Lung (tissue), 12 donors: ENCODE results near the gene SPATA32. TPM values are rescaled to one million over a fixed set of nuclear protein-coding genes. Genes with fewer than 3 reads are reported as not detected.
A peak's percentile ranks its signal among the peaks of the same experiment; 100 is the strongest.

Experiments used
- ATAC-seq: fragments of 200-7000 bp; cut with Tn5 transposase; one replicate; pipeline ENCODE4 v1.9.1; 2020; ENCODE audit warnings: moderate number of reproducible peaks; ENCODE audit not compliant: insufficient read depth, low FRiP score
- DNase-seq, 3 donors: peaks; one replicate each; pipeline ENCODE4 v3.0.0-alpha.2; 2013 to 2017
- H3K27ac ChIP-seq, 2 donors: one replicate each; pipeline ENCODE4 v1.5.1; 2013; ENCODE audit warnings: mild to moderate bottlenecking in 2 of 2, moderate library complexity in 2 of 2, control low read depth in 1 of 2, inconsistent platforms in 1 of 2, low read depth in 1 of 2, low read length in 1 of 2
- H3K27me3 ChIP-seq, 3 donors: one replicate each; pipeline ENCODE4 v1.5.1; 2013; ENCODE audit warnings: low read length in 2 of 3; ENCODE audit not compliant: control insufficient read depth in 3 of 3, insufficient read depth in 3 of 3
- H3K36me3 ChIP-seq, 4 donors: one replicate each; pipeline ENCODE4 v1.5.1; 2013; ENCODE audit warnings: low read length in 4 of 4, mild to moderate bottlenecking in 1 of 4, moderate library complexity in 1 of 4; ENCODE audit not compliant: control insufficient read depth in 4 of 4, insufficient read depth in 4 of 4
- H3K4me1 ChIP-seq, 5 donors: one replicate each; pipeline ENCODE4 v1.5.1; 2013; ENCODE audit warnings: low read length in 5 of 5, mild to moderate bottlenecking in 2 of 5, moderate library complexity in 1 of 5; ENCODE audit not compliant: control insufficient read depth in 5 of 5, insufficient read depth in 5 of 5
- H3K4me3 ChIP-seq: one replicate; pipeline ENCODE4 v1.5.1; 2013; ENCODE audit warnings: mild to moderate bottlenecking, control low read depth, moderate library complexity
- H3K9ac ChIP-seq, 2 donors: one replicate each; pipeline ENCODE4 v1.5.1; 2013; ENCODE audit warnings: low read length in 2 of 2, control low read depth in 1 of 2; ENCODE audit not compliant: insufficient read depth in 1 of 2
- H3K9me3 ChIP-seq, 4 donors: one replicate each; pipeline ENCODE4 v1.5.1; 2013; ENCODE audit warnings: low read length in 3 of 4, mild to moderate bottlenecking in 1 of 4, moderate library complexity in 1 of 4; ENCODE audit not compliant: control insufficient read depth in 4 of 4, insufficient read depth in 3 of 4
- CTCF ChIP-seq: IDR thresholded peaks from 2 replicates; pipeline ENCODE4 v1.5.1; 2012; ENCODE audit warnings: mild to moderate bottlenecking; ENCODE audit errors: control extremely low read depth, extremely low read depth
- WGBS, 2 donors: extraction: QIAGEN DNeasy Blood & Tissue Kit; methylation state at CpG; one replicate each; pipeline ENCODE4 v1.1.7; 2013; 5-methylcytosine and 5-hydroxymethylcytosine counted together
- polyA plus RNA-seq, 2 donors: library from polyadenylated mRNA; stranded (reverse); fragments of 200-250 nt; gene quantifications; one replicate each; pipeline ENCODE4 v1.2.1, GENCODE V29; 2013
- total RNA-seq, 2 donors: library from RNA; depleted of rRNA in 1 of 2; stranded (reverse); fragments of >200 nt in 1 of 2; gene quantifications; one replicate each; pipeline ENCODE4 v1.2.1, GENCODE V29; 2014 to 2021
- donor health status: control.
- donor health status: control.
- donor health status: Bipolar disorder and iron deficiency.
- donor health status: healthy.
- donor health status: DM: yes; HTN: yes; CAD: no.

SPATA32 gene
- total and polyA plus RNA-seq, 4 donors = 0.08 to 0.40 (median 0.21) TPM; not detected in 1

GRCh38 chr17:45230410-45230786 is 31.5 kb downstream of the SPATA32 start:
- DNase-seq = no peak
- Histone ChIP-seq H3K27ac (no peak overlapping the region), H3K4me3 (no peak overlapping the region), H3K36me3 (peaks cover 0 to 7% (median 0%) of the 10 kb centered on the region in 4 donors), H3K4me1 (peaks cover 0 to 28% (median 10%) of the 10 kb centered on the region in 5 donors), H3K9me3 (no peaks in the 10 kb centered on the region), H3K9ac (no peak overlapping the region), H3K27me3 (peaks cover 0 to 2% (median under 1%) of the 10 kb centered on the region in 3 donors)
- WGBS, 2 donors = 92 to 93% methylated on average over 4 of the region's 4 CpGs
- no peak for ATAC-seq
- TF ChIP-seq CTCF = no peak

- WGBS, 2 donors = 73 to 78% methylated on average over 16 of the region's 16 CpGs
- peaks cover 0 to 28% (median 10%) of the 10 kb centered on the region in 5 donors for H3K4me1 ChIP-seq
- ATAC-seq = no peak
- peaks cover 0 to 7% (median 0%) of the 10 kb centered on the region in 4 donors for H3K36me3 ChIP-seq
- peak in 1 of 3 donors; percentile 39 for DNase-seq
- no peaks in the 10 kb centered on the region for H3K9me3 ChIP-seq
- no peak overlapping the region for H3K4me3 ChIP-seq
- no peak overlapping the region for H3K9ac ChIP-seq
- peak overlapping the region; percentile 35 to 87 for H3K27ac ChIP-seq
- peaks cover 0 to 2% (median 0%) of the 10 kb centered on the region in 3 donors for H3K27me3 ChIP-seq
- TF ChIP-seq CTCF = no peak
These were observed 32.0 kb downstream of the SPATA32 start for GRCh38 chr17:45229681-45230409.

- TF ChIP-seq CTCF = no peak
- DNase-seq (peak; percentile 84 to 90 (median 85)), ATAC-seq (peak; percentile 58)
- H3K9me3 ChIP-seq = no peaks in the 10 kb centered on the region
- H3K27ac ChIP-seq = peak overlapping the region; percentile 35 to 87
- H3K36me3 ChIP-seq = peaks cover 0 to 5% (median 0%) of the 10 kb centered on the region in 4 donors
- no peak overlapping the region for H3K4me3 ChIP-seq
- peak overlapping the region in 1 of 2 donors; percentile 53 for H3K9ac ChIP-seq
- 29 to 39% methylated on average over 19 of the region's 19 CpGs for WGBS, 2 donors
- H3K27me3 ChIP-seq = peaks cover 0 to 2% (median 0%) of the 10 kb centered on the region in 3 donors
- peaks cover 0 to 28% (median 10%) of the 10 kb centered on the region in 5 donors for H3K4me1 ChIP-seq
These were observed 32.9 kb downstream of the SPATA32 start for GRCh38 chr17:45228763-45229539.
